Measurements from ENCODE around the gene SLC9A9.
"Not testable (repeated sequence)": the region's sequence is repeated elsewhere in the genome, so short reads cannot be mapped to it uniquely, and the experiment has no call there.

GRCh38 chr3:143798151-143798550 is 50.1 kb downstream of the SLC9A9 start:
- TF ChIP-seq POLR2A (IDR thresholded peaks at IDR 0.05; ENCODE audit: low read length); GATA1 (IDR thresholded peaks at IDR 0.05; ENCODE audit: low read depth, low read length): not testable (repeated sequence)
